ENCODE results near the gene HAPLN1.

HAPLN1 gene

DNA sequence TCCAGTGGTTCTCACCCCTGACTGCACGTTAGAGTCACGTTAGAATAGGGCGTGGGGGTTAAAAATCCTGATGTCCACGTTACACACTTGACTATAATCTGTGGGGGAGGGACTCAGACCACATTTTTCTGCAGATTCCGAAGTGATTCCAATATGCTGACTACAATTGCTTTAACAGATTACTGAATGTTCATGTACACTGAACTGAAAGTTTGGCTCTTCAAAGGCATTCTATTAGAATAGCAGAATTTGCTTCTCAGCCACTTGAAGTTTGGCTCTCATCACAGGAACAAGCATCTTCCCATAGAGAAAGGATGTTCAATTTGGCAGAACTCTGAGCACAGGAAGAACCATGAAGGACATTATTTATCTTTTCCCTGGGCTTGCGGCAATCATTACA, 84.5 kb downstream of the HAPLN1 start:
- no peak for DNase-seq

DNA sequence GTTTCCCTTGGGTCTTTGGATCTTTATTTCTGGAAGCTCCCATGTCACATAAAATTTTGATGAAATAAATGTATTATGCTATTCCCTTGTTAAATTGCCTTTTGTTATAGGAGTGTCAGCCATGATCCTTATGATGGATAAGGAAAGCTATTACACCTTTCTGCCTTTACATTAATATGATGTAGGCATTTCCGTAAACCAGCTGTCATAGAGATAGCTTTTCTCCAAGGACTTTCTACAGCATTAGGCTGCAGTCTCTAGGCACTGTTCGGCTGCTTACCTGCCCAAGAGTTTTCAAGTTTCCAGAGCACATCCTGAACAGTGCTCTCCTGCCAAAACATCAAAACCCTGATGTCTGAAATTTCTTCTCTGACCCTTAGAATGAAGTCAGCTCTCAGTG, 87.4 kb downstream of the HAPLN1 start:
- no peak for DNase-seq

DNA sequence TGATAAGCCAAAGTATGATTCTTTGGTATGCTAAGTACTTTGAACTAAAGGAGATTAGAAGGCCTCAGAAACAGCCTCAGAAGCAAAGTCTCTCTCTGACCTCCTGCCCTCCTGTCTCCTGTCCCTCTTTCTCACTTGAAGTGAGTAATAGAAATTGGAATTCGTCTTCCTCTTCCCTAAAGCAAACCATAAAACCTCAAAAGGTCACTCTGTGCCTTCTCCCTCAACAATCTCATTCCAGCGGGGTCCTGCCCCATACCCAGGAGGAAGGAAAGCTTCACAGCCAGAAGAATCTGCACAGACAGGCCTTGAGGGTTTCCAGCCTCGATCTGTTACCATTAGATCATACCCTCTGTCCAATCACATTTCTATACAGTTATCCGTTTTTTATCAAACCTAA, 87.8 kb downstream of the HAPLN1 start:
- no peak for DNase-seq

DNA sequence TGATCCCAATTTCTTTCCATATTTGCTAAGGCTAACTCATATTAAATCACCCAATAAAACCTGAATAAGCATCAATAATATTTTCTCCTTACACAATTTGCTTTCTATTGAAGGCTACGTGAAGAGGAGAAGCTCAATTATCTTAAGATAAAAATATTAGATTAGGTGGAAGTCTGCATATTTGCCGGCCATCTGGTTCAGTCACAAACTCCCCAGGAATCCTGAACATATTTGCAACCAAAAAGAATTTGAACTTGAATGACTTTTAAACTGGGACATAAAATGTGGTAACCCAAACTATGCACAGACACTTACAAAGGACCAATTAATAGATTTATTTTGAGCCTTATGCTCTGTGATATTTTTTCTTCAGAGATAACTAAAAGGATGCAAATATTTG, 92.3 kb downstream of the HAPLN1 start:
- DNase-seq: no peak

DNA sequence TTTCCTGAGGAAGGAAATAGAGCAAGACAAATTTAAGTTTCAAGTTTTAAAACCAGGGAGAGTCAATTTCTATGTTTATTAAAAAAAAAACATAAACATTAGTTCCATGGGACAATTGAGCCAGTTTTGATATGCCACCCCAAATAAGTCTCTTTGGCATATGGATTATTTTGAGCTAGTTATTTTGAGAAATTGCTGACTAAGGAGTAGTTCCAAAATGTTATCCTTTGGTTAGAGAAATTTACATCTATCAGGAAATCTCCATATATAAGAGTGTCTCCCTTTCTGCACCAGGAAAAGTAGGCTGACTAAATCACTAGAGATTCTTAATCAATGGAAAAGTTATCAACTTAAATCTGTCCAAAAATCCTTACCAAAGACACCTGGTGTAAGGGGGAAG, 105.8 kb downstream of the HAPLN1 start:
- no peak for DNase-seq

DNA sequence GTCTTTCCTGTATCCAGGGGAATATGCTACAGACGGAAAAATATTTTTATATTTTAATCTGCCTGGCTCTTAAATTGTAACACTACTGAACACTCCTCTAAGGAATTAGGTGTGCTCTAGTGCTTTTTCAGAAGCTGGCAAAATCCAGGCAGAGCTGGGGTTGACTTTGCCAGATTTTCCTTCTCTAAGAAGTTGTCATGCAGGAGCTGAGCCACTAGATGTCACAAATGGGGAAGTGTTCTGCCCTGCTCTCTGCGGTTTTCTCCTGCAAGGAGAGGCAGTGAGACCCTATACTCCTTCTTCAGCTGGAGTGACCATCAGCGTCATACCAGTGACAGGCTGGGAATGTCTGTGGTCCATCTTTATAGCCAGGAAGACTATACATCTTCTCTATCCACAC, 112.5 kb downstream of the HAPLN1 start:
- peak; percentile 44 to 58 for DNase-seq

DNA sequence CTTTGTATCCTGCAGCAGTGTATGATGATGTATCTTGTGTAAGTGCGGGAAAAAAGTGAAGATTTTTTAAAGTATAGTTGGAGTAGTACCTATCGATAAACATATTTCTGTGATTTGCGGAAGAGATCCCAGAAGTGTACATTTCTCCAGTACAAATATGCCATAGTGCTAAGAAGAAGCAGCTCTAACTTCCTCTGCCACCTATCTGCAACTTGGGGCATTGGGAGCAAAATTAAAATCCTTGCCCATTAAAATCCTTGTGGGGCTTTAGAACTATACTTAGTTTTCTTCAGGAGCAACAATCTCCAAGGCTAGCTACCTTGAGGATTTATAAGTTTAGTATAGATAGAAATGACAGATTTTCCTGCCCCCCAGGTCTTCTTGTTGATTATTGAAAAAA, 125.4 kb downstream of the HAPLN1 start:
- no peak for DNase-seq

DNA sequence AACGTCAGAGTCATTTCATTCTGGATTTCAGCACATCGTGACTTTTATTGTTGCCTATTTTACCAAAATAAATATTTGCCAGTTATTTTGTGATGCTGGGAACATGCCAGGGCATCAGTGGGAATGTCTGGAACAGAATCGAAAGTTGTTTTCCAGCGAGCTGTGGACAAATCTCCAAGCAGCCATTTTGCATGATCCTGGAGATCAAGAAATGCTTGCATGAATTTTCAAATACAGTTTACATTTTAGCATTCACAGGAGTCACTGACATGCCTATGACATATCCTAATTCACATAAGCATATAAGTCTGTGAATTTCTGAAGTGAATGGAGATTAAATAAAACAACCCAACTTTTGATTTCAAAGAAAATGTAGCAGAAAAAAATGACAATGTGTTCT, 129.7 kb downstream of the HAPLN1 start:
- DNase-seq: peak; percentile 2 to 12

DNA sequence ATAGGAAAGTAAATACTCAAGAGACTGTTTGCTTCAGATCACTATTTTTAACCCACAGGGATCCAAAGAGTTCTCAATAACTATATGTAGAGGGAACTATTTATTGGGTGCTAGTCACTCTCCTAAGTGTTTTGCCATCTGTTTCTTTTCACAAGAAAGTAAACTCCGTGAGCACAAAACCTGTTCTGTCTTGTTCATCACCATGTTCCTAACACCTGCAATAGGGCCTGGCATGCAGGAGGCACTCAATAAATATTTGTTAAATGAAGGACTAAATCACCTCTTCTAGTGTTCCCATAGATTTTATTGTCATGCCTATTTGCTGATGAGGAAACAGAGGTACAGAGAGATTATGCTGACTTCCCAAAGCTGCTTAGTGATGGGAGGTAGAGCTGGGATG, 130.9 kb downstream of the HAPLN1 start:
- DNase-seq: peak; percentile 61 to 63

Data from SHP77 (cell line).